GM12878 (cell line): ENCODE data around the gene CREB5. TPM values are rescaled to one million over a fixed set of nuclear protein-coding genes. Genes with fewer than 3 reads are reported as not detected.

Experiments
- ATAC-seq: fragments of 200-7000 bp; cut with Tn5 transposase; 3 replicates; pipeline ENCODE4 v1.9.1; 2020; ENCODE audit warnings: mild to moderate bottlenecking, moderate library complexity
- BruUV-seq: library from RNA; stranded (reverse); fragments of 400-500 nt; replicated peaks from 2 replicates; lab custom pipeline; 2021; lab: Mats Ljungman, UMichigan
- CTCF ChIA-PET: fragments of 300-600 bp; sonication (Branson Sonifier 250); formaldehyde crosslinking; extraction: SDS; loops from one replicate; lab custom pipeline; 2021; ENCODE audit warnings: inconsistent platforms; lab: Yijun Ruan, JAX
- POLR2A ChIA-PET: fragments of 350-600 bp; formaldehyde crosslinking; extraction: SDS; loops from one replicate; lab custom pipeline; 2021; ENCODE audit warnings: inconsistent platforms; lab: Charles Lee
- RAD21 ChIA-PET: fragments of 300-600 bp; sonication (Branson Sonifier 250); formaldehyde crosslinking; loops from one replicate; lab custom pipeline; 2023; ENCODE audit warnings: antibody characterized with exemption; ENCODE audit not compliant: unreplicated experiment; lab: Charles Lee
- SMC1A ChIA-PET: fragments of 300-600 bp; sonication (Branson Sonifier 250); formaldehyde crosslinking; loops from one replicate; lab custom pipeline; 2023; ENCODE audit not compliant: unreplicated experiment, uncharacterized antibody; lab: Charles Lee
- DNase-seq: peaks from one replicate; pipeline ENCODE4 v3.0.0-alpha.2; 2011; ENCODE audit warnings: low read depth, low spot score
- FAIRE-seq: peaks from 3 replicates; lab custom pipeline; 2011; peaks lifted over from hg19 to GRCh38; lab: Jason Lieb, UNC
- H2AFZ ChIP-seq: 2 replicates; pipeline ENCODE4 v1.6.0; 2011; ENCODE audit warnings: low read depth, low read length, control low read depth; ENCODE audit not compliant: control insufficient read depth
- H3K27ac ChIP-seq: 2 replicates; pipeline ENCODE4 v1.5.1; 2011; ENCODE audit warnings: control low read depth; ENCODE audit not compliant: control insufficient read depth, insufficient read depth
- H3K27me3 ChIP-seq, 2 experiments: replicated peaks in 1 of 2; 2 replicates each; pipeline versions ENCODE4 v1.6.0 to v1.6.1; 2011; ENCODE audit warnings: low read length in 1 of 2; ENCODE audit not compliant: control insufficient read depth in 2 of 2, insufficient read depth in 2 of 2
- H3K36me3 ChIP-seq, 2 experiments: 2 replicates each; pipeline ENCODE4 v1.5.1; 2011; ENCODE audit warnings: low read length in 1 of 2; ENCODE audit not compliant: control insufficient read depth in 2 of 2, insufficient read depth in 2 of 2
- H3K4me1 ChIP-seq: 2 replicates; pipeline ENCODE4 v1.6.1; 2011; ENCODE audit warnings: mild to moderate bottlenecking, low read length, moderate library complexity, mixed read lengths; ENCODE audit not compliant: control insufficient read depth, insufficient read depth
- H3K4me2 ChIP-seq: 2 replicates; pipeline ENCODE4 v1.6.0; 2011; ENCODE audit warnings: control low read depth; ENCODE audit not compliant: control insufficient read depth, insufficient read depth
- H3K4me3 ChIP-seq: fragments of 200-600 bp; sonication (generic); 2 replicates; pipeline ENCODE4 v1.5.1; 2016
- H3K79me2 ChIP-seq: 2 replicates; pipeline ENCODE4 v1.6.0; 2011; ENCODE audit warnings: low read length; ENCODE audit not compliant: control insufficient read depth, insufficient read depth
- H3K9ac ChIP-seq: 2 replicates; pipeline ENCODE4 v1.8.0; 2011; ENCODE audit warnings: low read length, control low read depth, mixed read lengths; ENCODE audit not compliant: control insufficient read depth, insufficient read depth
- H3K9me3 ChIP-seq: replicated peaks from 3 replicates; pipeline ENCODE4 v1.5.1; 2011; ENCODE audit warnings: mild to moderate bottlenecking, low read length; ENCODE audit not compliant: control insufficient read depth, insufficient read depth
- H4K20me1 ChIP-seq: 2 replicates; pipeline ENCODE4 v1.6.0; 2011; ENCODE audit not compliant: control insufficient read depth, insufficient read depth
- ASH2L ChIP-seq: fragments of 300-600, 200-600 bp; sonication (generic); IDR thresholded peaks from 2 replicates; pipeline ENCODE4 v1.6.1; 2017; ENCODE audit warnings: low read depth, mild to moderate bottlenecking, borderline replicate concordance
- CBX5 ChIP-seq: sonication (generic); IDR thresholded peaks from 2 replicates; pipeline ENCODE4 v1.6.1; 2016; ENCODE audit warnings: low read depth, moderate library complexity, mild to moderate bottlenecking, inconsistent platforms
- IKZF1 ChIP-seq: fragments of 450-650 bp; conservative IDR thresholded peaks from 2 replicates; pipeline ENCODE4 v1.6.1; 2017; ENCODE audit warnings: antibody characterized with exemption, mild to moderate bottlenecking
- MEF2A ChIP-seq: IDR thresholded peaks from 2 replicates; pipeline ENCODE4 v1.6.1; 2011; ENCODE audit warnings: low read depth, mild to moderate bottlenecking, low read length, moderate library complexity; ENCODE audit not compliant: insufficient read depth
- ZNF384 ChIP-seq: IDR thresholded peaks from 2 replicates; pipeline ENCODE4 v1.6.1; 2012; ENCODE audit warnings: low read depth, mild to moderate bottlenecking, low read length, improper control_type of control experiment, borderline replicate concordance
- WGBS: methylation state at CpG from one replicate; pipeline ENCODE4 v1.1.6; 2016; ENCODE audit warnings: low lambda C conversion rate; ENCODE audit not compliant: insufficient replicate concordance, insufficient coverage; ENCODE audit errors: missing lambda C conversion rate; 5-methylcytosine and 5-hydroxymethylcytosine counted together
- in situ Hi-C: fragments of 300-500 bp; cut with MboI; formaldehyde crosslinking; loops from 9 replicates; pipeline ENCODE4 v1.14.3; 2018; ENCODE audit warnings: mixed read lengths
- intact Hi-C: fragments of 100-400 bp; cut with micrococcal nuclease; formaldehyde crosslinking; loops from one replicate; pipeline ENCODE4 v1.14.2; 2022; ENCODE audit not compliant: unreplicated experiment
- polyA plus RNA-seq, 11 experiments: library from polyadenylated mRNA; depleted of rRNA in 4 of 11; unstranded in 6 of 11; stranded (reverse) in 5 of 11; fragments of >200 nt; fragmentation: Nextera tagmentation in 4 of 11; fragmentation: Illumina TruSeq in 1 of 11; extraction: Ambion mirVana in 4 of 11; extraction: Trizol in 1 of 11; gene quantifications; 1 replicate in 1 of 11; 2 replicates in 10 of 11; pipeline versions ENCODE4 v1.2.1 to v1.2.3, GENCODE V29; 2011 to 2016; ENCODE audit warnings: inconsistent platforms in 2 of 11, missing spikeins in 2 of 11, low read depth in 1 of 11
- total RNA-seq, 4 experiments: library from RNA; depleted of rRNA in 3 of 4; stranded (reverse); fragments of >200 nt in 3 of 4; fragmentation: Illumina TruSeq in 1 of 4; extraction: Trizol in 1 of 4; gene quantifications; 2 replicates each; pipeline versions ENCODE4 v1.2.1 to v1.2.3, GENCODE V29; 2013 to 2021
- TF ChIP-seq, protein P1 (sequence below): fragments of 450-650 bp; IDR thresholded peaks from 2 replicates; pipeline ENCODE4 v1.6.1; 2017; ENCODE audit warnings: mild to moderate bottlenecking, moderate library complexity
- TF ChIP-seq, protein P2 (sequence below): fragments of 450-650 bp; IDR thresholded peaks from 2 replicates; pipeline ENCODE4 v1.6.1; 2016; ENCODE audit warnings: mild to moderate bottlenecking
- TF ChIP-seq, protein P3 (sequence below): fragments of 450-650 bp; IDR thresholded peaks from 2 replicates; pipeline ENCODE4 v1.6.1; 2017; ENCODE audit warnings: low read depth, mild to moderate bottlenecking, moderate library complexity

CREB5 gene
- total and polyA plus RNA-seq, 10 of the 15 experiments (the other 5 are each of a cell fraction or from before 2014, with no cell fraction given): 12.9 to 74.1 (median 53.0) TPM

DNA sequence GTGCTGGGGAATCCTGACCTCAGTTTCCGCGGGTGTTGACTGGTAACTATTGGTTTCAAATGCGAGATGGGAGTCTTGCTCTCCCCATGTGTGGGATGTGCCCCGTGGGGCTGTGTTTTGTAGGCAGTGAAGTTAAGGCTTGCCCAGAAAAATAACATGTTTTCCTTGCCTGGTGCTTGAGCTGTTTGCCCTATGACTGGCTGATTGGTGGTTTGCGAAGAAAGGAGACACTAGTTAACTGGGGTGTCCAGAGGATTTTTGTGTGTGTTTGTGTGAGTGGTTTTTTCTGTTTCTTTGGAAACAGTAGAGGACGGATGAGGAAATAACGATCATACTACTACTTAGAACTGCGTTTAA is 61.9 kb downstream of the CREB5 start (continued):
- TF ChIP-seq, protein P1, sequence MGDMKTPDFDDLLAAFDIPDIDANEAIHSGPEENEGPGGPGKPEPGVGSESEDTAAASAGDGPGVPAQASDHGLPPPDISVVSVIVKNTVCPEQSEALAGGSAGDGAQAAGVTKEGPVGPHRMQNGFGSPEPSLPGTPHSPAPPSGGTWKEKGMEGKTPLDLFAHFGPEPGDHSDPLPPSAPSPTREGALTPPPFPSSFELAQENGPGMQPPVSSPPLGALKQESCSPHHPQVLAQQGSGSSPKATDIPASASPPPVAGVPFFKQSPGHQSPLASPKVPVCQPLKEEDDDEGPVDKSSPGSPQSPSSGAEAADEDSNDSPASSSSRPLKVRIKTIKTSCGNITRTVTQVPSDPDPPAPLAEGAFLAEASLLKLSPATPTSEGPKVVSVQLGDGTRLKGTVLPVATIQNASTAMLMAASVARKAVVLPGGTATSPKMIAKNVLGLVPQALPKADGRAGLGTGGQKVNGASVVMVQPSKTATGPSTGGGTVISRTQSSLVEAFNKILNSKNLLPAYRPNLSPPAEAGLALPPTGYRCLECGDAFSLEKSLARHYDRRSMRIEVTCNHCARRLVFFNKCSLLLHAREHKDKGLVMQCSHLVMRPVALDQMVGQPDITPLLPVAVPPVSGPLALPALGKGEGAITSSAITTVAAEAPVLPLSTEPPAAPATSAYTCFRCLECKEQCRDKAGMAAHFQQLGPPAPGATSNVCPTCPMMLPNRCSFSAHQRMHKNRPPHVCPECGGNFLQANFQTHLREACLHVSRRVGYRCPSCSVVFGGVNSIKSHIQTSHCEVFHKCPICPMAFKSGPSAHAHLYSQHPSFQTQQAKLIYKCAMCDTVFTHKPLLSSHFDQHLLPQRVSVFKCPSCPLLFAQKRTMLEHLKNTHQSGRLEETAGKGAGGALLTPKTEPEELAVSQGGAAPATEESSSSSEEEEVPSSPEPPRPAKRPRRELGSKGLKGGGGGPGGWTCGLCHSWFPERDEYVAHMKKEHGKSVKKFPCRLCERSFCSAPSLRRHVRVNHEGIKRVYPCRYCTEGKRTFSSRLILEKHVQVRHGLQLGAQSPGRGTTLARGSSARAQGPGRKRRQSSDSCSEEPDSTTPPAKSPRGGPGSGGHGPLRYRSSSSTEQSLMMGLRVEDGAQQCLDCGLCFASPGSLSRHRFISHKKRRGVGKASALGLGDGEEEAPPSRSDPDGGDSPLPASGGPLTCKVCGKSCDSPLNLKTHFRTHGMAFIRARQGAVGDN: no peak

DNA sequence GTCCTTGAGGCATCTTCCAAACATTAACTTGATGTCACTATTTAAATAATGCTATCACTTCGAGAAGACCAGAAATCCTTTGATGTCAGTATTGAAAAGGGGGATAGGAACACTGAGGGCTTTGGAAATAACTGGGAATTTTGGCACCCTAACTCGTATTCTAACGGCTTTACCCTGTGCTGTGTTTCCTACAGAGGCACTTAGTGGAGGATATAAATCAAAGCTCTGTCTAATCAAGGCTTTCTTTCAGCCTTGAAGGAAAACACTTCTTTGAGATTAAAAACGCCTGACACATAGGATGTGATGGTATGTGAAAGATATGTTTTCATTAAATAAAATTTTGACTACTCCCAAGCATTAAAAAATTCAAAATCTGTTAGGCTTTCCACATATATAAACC is 62.3 kb downstream of the CREB5 start:
- in situ Hi-C loops: loop anchor here (5.0 kb wide), 1 partner anchor 148 kb away; no protein-coding TSS in a partner anchor
- peaks cover 15% of the 10 kb centered on the region for H3K4me1 ChIP-seq
- no peak overlapping the region for H3K4me3 ChIP-seq
- ChIA-PET RAD21 (interaction anchor here (1.3 kb wide), 1 partner anchor 86 kb away, joined by 3 read pairs; no protein-coding TSS in a partner anchor), POLR2A (interaction anchor here (0.6 kb wide), 1 partner anchor 62 kb away, joined by 6 read pairs; the partner anchor contains the start of gene CREB5), CTCF (interaction anchor here (0.9 to 1.2 kb wide), 3 partner anchors 48 to 92 kb away, joined by 3 to 4 read pairs (median 4); no protein-coding TSS in a partner anchor), SMC1A (interaction anchor here (0.7 to 1.2 kb wide), 4 partner anchors 43 to 98 kb away, joined by 3 read pairs; no protein-coding TSS in a partner anchor)
- TF ChIP-seq, protein P2, sequence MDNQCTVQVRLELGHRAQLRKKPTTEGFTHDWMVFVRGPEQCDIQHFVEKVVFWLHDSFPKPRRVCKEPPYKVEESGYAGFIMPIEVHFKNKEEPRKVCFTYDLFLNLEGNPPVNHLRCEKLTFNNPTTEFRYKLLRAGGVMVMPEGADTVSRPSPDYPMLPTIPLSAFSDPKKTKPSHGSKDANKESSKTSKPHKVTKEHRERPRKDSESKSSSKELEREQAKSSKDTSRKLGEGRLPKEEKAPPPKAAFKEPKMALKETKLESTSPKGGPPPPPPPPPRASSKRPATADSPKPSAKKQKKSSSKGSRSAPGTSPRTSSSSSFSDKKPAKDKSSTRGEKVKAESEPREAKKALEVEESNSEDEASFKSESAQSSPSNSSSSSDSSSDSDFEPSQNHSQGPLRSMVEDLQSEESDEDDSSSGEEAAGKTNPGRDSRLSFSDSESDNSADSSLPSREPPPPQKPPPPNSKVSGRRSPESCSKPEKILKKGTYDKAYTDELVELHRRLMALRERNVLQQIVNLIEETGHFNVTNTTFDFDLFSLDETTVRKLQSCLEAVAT: no peak
- TF ChIP-seq MEF2A: no peak
- TF ChIP-seq IKZF1: no peak
- no peak for TF ChIP-seq ASH2L
- TF ChIP-seq ZNF384: no peak
- TF ChIP-seq, protein P1: no peak
- TF ChIP-seq CBX5: no peak
- TF ChIP-seq, protein P3, sequence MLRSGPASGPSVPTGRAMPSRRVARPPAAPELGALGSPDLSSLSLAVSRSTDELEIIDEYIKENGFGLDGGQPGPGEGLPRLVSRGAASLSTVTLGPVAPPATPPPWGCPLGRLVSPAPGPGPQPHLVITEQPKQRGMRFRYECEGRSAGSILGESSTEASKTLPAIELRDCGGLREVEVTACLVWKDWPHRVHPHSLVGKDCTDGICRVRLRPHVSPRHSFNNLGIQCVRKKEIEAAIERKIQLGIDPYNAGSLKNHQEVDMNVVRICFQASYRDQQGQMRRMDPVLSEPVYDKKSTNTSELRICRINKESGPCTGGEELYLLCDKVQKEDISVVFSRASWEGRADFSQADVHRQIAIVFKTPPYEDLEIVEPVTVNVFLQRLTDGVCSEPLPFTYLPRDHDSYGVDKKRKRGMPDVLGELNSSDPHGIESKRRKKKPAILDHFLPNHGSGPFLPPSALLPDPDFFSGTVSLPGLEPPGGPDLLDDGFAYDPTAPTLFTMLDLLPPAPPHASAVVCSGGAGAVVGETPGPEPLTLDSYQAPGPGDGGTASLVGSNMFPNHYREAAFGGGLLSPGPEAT: no peak
- no peak overlapping the region for H3K4me2 ChIP-seq
- no peak overlapping the region for H2AFZ ChIP-seq
- no TSS peak for BruUV-seq
- 64% methylated on average over 4 of the region's 4 CpGs for WGBS
- ATAC-seq (no peak), FAIRE-seq (peak; percentile 54), DNase-seq (no peak)
- no peaks in the 10 kb centered on the region; a peak in 1 of 4 replicates for H3K36me3 ChIP-seq
- H3K9me3 ChIP-seq: no peaks in the 10 kb centered on the region
- H4K20me1 ChIP-seq: no peaks in the 10 kb centered on the region
- H3K27ac ChIP-seq: no peak overlapping the region
- no peak overlapping the region for H3K9ac ChIP-seq
- intact Hi-C loops: loop anchor here (5.0 kb wide), 1 partner anchor 213 kb away; no protein-coding TSS in a partner anchor
- H3K27me3 ChIP-seq: no peaks in the 10 kb centered on the region
- no peaks in the 10 kb centered on the region for H3K79me2 ChIP-seq
